Trophoblast cell (in vitro differentiated cells and primary cell): ENCODE data around the gene H2BK1.

Source experiments
- DNase-seq, 2 donors: peaks; one replicate each; pipeline ENCODE4 v3.0.0-alpha.2; 2016
- H2AFZ ChIP-seq: 2 replicates; pipeline ENCODE4 v1.6.1; 2013; ENCODE audit warnings: low read length, moderate library complexity, mild to moderate bottlenecking; ENCODE audit not compliant: insufficient read depth, poor library complexity
- H2AK5ac ChIP-seq: 2 replicates; pipeline ENCODE4 v1.6.1; 2013; ENCODE audit warnings: mild to moderate bottlenecking, low read length
- H2BK120ac ChIP-seq: 2 replicates; pipeline ENCODE4 v1.6.1; 2013; ENCODE audit warnings: low read length, mild to moderate bottlenecking, moderate library complexity; ENCODE audit not compliant: insufficient read depth, poor library complexity
- H2BK12ac ChIP-seq: 2 replicates; pipeline ENCODE4 v1.6.1; 2013; ENCODE audit warnings: mild to moderate bottlenecking, low read length, moderate library complexity
- H2BK5ac ChIP-seq: 2 replicates; pipeline ENCODE4 v1.6.1; 2013; ENCODE audit warnings: low read length, low read depth, moderate library complexity, mild to moderate bottlenecking; ENCODE audit not compliant: poor library complexity
- H3K14ac ChIP-seq: 2 replicates; pipeline ENCODE4 v1.6.1; 2013; ENCODE audit warnings: mild to moderate bottlenecking, low read length
- H3K18ac ChIP-seq: 2 replicates; pipeline ENCODE4 v1.6.1; 2013; ENCODE audit warnings: mild to moderate bottlenecking, low read length
- H3K23ac ChIP-seq: 2 replicates; pipeline ENCODE4 v1.6.1; 2013; ENCODE audit warnings: low read length
- H3K27ac ChIP-seq: 2 replicates; pipeline ENCODE4 v1.5.1; 2013; ENCODE audit warnings: low read depth, mild to moderate bottlenecking, inconsistent platforms, low read length, moderate library complexity
- H3K27me3 ChIP-seq: 2 replicates; pipeline ENCODE4 v1.6.1; 2013; ENCODE audit warnings: inconsistent platforms, mild to moderate bottlenecking, low read length, moderate library complexity; ENCODE audit not compliant: insufficient read depth
- H3K36me3 ChIP-seq, 2 experiments: 1 replicate in 1 of 2; 2 replicates in 1 of 2; pipeline ENCODE4 v1.6.1; 2013; ENCODE audit warnings: low read length in 2 of 2, mild to moderate bottlenecking in 2 of 2, moderate library complexity in 1 of 2; ENCODE audit not compliant: insufficient read depth in 2 of 2, control insufficient read depth in 1 of 2
- H3K4ac ChIP-seq: 2 replicates; pipeline ENCODE4 v1.6.1; 2013; ENCODE audit warnings: low read depth, mild to moderate bottlenecking, low read length, moderate library complexity
- H3K4me1 ChIP-seq, 2 experiments: 1 replicate in 1 of 2; 2 replicates in 1 of 2; pipeline ENCODE4 v1.6.1; 2013; ENCODE audit warnings: low read length in 2 of 2, mild to moderate bottlenecking in 2 of 2, moderate library complexity in 1 of 2; ENCODE audit not compliant: insufficient read depth in 2 of 2, control insufficient read depth in 1 of 2
- H3K4me2 ChIP-seq: 2 replicates; pipeline ENCODE4 v1.6.1; 2013; ENCODE audit warnings: inconsistent platforms, mild to moderate bottlenecking, low read length, moderate library complexity
- H3K4me3 ChIP-seq: 2 replicates; pipeline ENCODE4 v1.5.1; 2013; ENCODE audit warnings: mild to moderate bottlenecking, low read depth, low read length, inconsistent platforms
- H3K79me1 ChIP-seq: one replicate; pipeline ENCODE4 v1.6.1; 2013; ENCODE audit warnings: low read length
- H3K79me2 ChIP-seq: 2 replicates; pipeline ENCODE4 v1.6.1; 2013; ENCODE audit warnings: low read length, mild to moderate bottlenecking; ENCODE audit not compliant: control insufficient read depth, insufficient read depth, poor library complexity
- H3K9ac ChIP-seq: 2 replicates; pipeline ENCODE4 v1.6.1; 2013; ENCODE audit warnings: mild to moderate bottlenecking, low read length
- H3K9me3 ChIP-seq: 2 replicates; pipeline ENCODE4 v1.6.1; 2013; ENCODE audit warnings: low read depth, mild to moderate bottlenecking, control low read depth, inconsistent platforms, low read length; ENCODE audit not compliant: insufficient read depth
- H4K12ac ChIP-seq: 2 replicates; pipeline ENCODE4 v1.6.1; 2013; ENCODE audit warnings: low read depth, mild to moderate bottlenecking, low read length, moderate library complexity
- H4K8ac ChIP-seq: 2 replicates; pipeline ENCODE4 v1.6.1; 2013; ENCODE audit warnings: low read depth, mild to moderate bottlenecking, low read length, moderate library complexity
- H4K91ac ChIP-seq: one replicate; pipeline ENCODE4 v1.6.1; 2013; ENCODE audit warnings: low read depth, mild to moderate bottlenecking, low read length, moderate library complexity
- WGBS: extraction: QIAGEN DNeasy Blood & Tissue Kit; methylation state at CpG from one replicate; pipeline ENCODE4 v1.1.7; 2013; ENCODE audit warnings: missing lambda C conversion rate; ENCODE audit not compliant: insufficient read length, insufficient coverage; ENCODE audit errors: extremely low coverage; 5-methylcytosine and 5-hydroxymethylcytosine counted together

H2BK1 gene

GRCh38 chr7:151249034-151249731 lies 38.9 kb upstream of the H2BK1 start:
- peak overlapping the region; percentile 19 for H2AK5ac ChIP-seq
- H3K4me2 ChIP-seq = peak overlapping the region; percentile 91
- H3K27me3 ChIP-seq = peaks cover 6% of the 10 kb centered on the region
- H3K18ac ChIP-seq = peak overlapping the region; percentile 39
- H3K9ac ChIP-seq = peak overlapping the region; percentile 6
- H3K4me3 ChIP-seq = peak overlapping the region; percentile 54
- no peaks in the 10 kb centered on the region for H3K9me3 ChIP-seq
- DNase-seq = peak; percentile 27 to 70
- peaks cover 30% of the 10 kb centered on the region for H3K79me1 ChIP-seq
- peak overlapping the region; percentile 61 for H3K14ac ChIP-seq
- H3K79me2 ChIP-seq = peaks cover 9% of the 10 kb centered on the region
- no peaks in the 10 kb centered on the region for H3K36me3 ChIP-seq
- peaks cover 23 to 61% of the 10 kb centered on the region in 2 experiments for H3K4me1 ChIP-seq
- H3K4ac ChIP-seq = peak overlapping the region; percentile 5
- H4K12ac ChIP-seq = peak overlapping the region; percentile 10
- peak overlapping the region; percentile 90 for H3K27ac ChIP-seq
- peak overlapping the region; percentile 65 for H2BK5ac ChIP-seq
- no peak overlapping the region for H3K23ac ChIP-seq
- WGBS = no CpG with 5 or more reads among the region's 45 CpGs
- peak overlapping the region; percentile 76 for H2AFZ ChIP-seq
- H4K91ac ChIP-seq = peak overlapping the region; percentile 38
- peak overlapping the region; percentile 58 for H4K8ac ChIP-seq
- H2BK120ac ChIP-seq = peak overlapping the region; percentile 24
- peak overlapping the region; percentile 13 for H2BK12ac ChIP-seq

GRCh38 chr7:151248346-151249033 lies 38.2 kb upstream of the H2BK1 start, which contains the start of gene SMARCD3:
Gene SMARCD3 (minus strand): TSS chr7:151248694. CDS start chr7:151248562, 132 bp downstream.
- Histone ChIP-seq H3K9me3 (no peaks in the 10 kb centered on the region), H3K4ac (peak within 1 kb of the TSS; percentile 71), H2BK120ac (peak within 1 kb of the TSS; percentile 80), H3K79me2 (peaks cover 9% of the 10 kb centered on the region), H2AFZ (peak within 1 kb of the TSS; percentile 87), H3K14ac (peak within 1 kb of the TSS; percentile 61), H3K27ac (peak within 1 kb of the TSS; percentile 90), H3K4me1 (peaks cover 23 to 61% of the 10 kb centered on the region in 2 experiments), H3K18ac (peak within 1 kb of the TSS; percentile 78), H4K12ac (peak within 1 kb of the TSS; percentile 11), H2BK12ac (peak within 1 kb of the TSS; percentile 44), H3K4me3 (peak within 1 kb of the TSS; percentile 64), H4K8ac (peak within 1 kb of the TSS; percentile 66), H3K4me2 (peak within 1 kb of the TSS; percentile 91), H2AK5ac (peak within 1 kb of the TSS; percentile 19), H3K79me1 (peaks cover 30% of the 10 kb centered on the region), H2BK5ac (peak within 1 kb of the TSS; percentile 65), H3K27me3 (peaks cover 6% of the 10 kb centered on the region), H3K9ac (peak within 1 kb of the TSS; percentile 6), H4K91ac (peak within 1 kb of the TSS; percentile 38), H3K36me3 (no peaks in the 10 kb centered on the region), H3K23ac (no peak within 1 kb of the TSS)
- peak; percentile 34 to 64 for DNase-seq
- no CpG with 5 or more reads among the region's 71 CpGs for WGBS

- no peak overlapping the region for H4K12ac ChIP-seq
- H4K8ac ChIP-seq = peak overlapping the region; percentile 66
- peaks cover 9% of the 10 kb centered on the region for H3K79me2 ChIP-seq
- H3K18ac ChIP-seq = peak overlapping the region; percentile 78
- H3K27me3 ChIP-seq = peaks cover 6% of the 10 kb centered on the region
- H3K9me3 ChIP-seq = no peaks in the 10 kb centered on the region
- H2AFZ ChIP-seq = peak overlapping the region; percentile 87
- H2BK12ac ChIP-seq = peak overlapping the region; percentile 44
- peak overlapping the region; percentile 38 for H4K91ac ChIP-seq
- peak overlapping the region; percentile 90 for H3K27ac ChIP-seq
- no peaks in the 10 kb centered on the region for H3K36me3 ChIP-seq
- peak overlapping the region; percentile 49 for H2BK5ac ChIP-seq
- no peak overlapping the region for H2AK5ac ChIP-seq
- no peak overlapping the region for H3K23ac ChIP-seq
- DNase-seq = peak in 1 of 2 donors; percentile 19
- H3K4me2 ChIP-seq = peak overlapping the region; percentile 91
- H2BK120ac ChIP-seq = peak overlapping the region; percentile 80
- peak overlapping the region; percentile 64 for H3K4me3 ChIP-seq
- peaks cover 28% of the 10 kb centered on the region for H3K79me1 ChIP-seq
- no CpG with 5 or more reads among the region's 29 CpGs for WGBS
- peak overlapping the region; percentile 71 for H3K4ac ChIP-seq
- H3K14ac ChIP-seq = peak overlapping the region; percentile 59
- peaks cover 23 to 56% of the 10 kb centered on the region in 2 experiments for H3K4me1 ChIP-seq
- H3K9ac ChIP-seq = peak overlapping the region; percentile 4
Measured at GRCh38 chr7:151247611-151248345, 37.5 kb upstream of the H2BK1 start.
